ENCODE data around the gene UBA52.

- TF ChIP-seq EZH2 (IDR thresholded peaks at IDR 0.05; ENCODE audit: borderline replicate concordance, low read length), result peak; percentile 27
- TF ChIP-seq, protein P1, sequence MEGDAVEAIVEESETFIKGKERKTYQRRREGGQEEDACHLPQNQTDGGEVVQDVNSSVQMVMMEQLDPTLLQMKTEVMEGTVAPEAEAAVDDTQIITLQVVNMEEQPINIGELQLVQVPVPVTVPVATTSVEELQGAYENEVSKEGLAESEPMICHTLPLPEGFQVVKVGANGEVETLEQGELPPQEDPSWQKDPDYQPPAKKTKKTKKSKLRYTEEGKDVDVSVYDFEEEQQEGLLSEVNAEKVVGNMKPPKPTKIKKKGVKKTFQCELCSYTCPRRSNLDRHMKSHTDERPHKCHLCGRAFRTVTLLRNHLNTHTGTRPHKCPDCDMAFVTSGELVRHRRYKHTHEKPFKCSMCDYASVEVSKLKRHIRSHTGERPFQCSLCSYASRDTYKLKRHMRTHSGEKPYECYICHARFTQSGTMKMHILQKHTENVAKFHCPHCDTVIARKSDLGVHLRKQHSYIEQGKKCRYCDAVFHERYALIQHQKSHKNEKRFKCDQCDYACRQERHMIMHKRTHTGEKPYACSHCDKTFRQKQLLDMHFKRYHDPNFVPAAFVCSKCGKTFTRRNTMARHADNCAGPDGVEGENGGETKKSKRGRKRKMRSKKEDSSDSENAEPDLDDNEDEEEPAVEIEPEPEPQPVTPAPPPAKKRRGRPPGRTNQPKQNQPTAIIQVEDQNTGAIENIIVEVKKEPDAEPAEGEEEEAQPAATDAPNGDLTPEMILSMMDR (conservative IDR thresholded peaks at IDR 0.05 in 1 of 2, IDR thresholded peaks at IDR 0.05 in 1 of 2; ENCODE audit: extremely low read depth in 1 of 2, insufficient read depth in 1 of 2, low read depth in 1 of 2, low read length in 2 of 2), result no peak
These were observed 38.5 kb downstream of the UBA52 start for GRCh38 chr19:18610245-18610555.
